Coronary artery (tissue), 2 donors: ENCODE results near the gene LIX1L.

ENCODE experiments used
- DNase-seq: peaks from one replicate; pipeline ENCODE4 v3.0.0-alpha.2; 2017; ENCODE audit warnings: low spot score
- H3K27ac ChIP-seq, 2 donors: fragments of 200-600 bp; sonication (generic); one replicate each; pipeline ENCODE4 v1.5.1; 2016 to 2019
- H3K4me3 ChIP-seq: fragments of 200-600 bp; sonication (generic); 2 replicates; pipeline ENCODE4 v1.5.1; 2016; ENCODE audit warnings: mild to moderate bottlenecking, moderate library complexity
- CTCF ChIP-seq: fragments of 200-600 bp; sonication (generic); IDR thresholded peaks from one replicate; pipeline ENCODE4 v1.5.1; 2019; ENCODE audit warnings: antibody characterized with exemption

The LIX1L gene

GRCh38 chr1:145985129-145985501 lies 27.3 kb upstream of the LIX1L start:
- Histone ChIP-seq H3K4me3 (peak overlapping the region; percentile 58), H3K27ac (peak overlapping the region; percentile 87 to 95)
- DNase-seq = peak; percentile 72
- no peak for TF ChIP-seq CTCF

GRCh38 chr1:145983960-145984830 lies 26.4 kb upstream of the LIX1L start:
- no peak for TF ChIP-seq CTCF
- peak; percentile 57 for DNase-seq
- H3K4me3 ChIP-seq = no peak overlapping the region
- H3K27ac ChIP-seq = peak overlapping the region; percentile 95 to 99

- DNase-seq = peak; percentile 65
- TF ChIP-seq CTCF = no peak
- Histone ChIP-seq H3K27ac (peak overlapping the region; percentile 95 to 99), H3K4me3 (no peak overlapping the region)
Observed at GRCh38 chr1:145983206-145983675, 25.4 kb upstream of the LIX1L start.

GRCh38 chr1:145982010-145982723 lies 24.4 kb upstream of the LIX1L start:
- H3K4me3 ChIP-seq = no peak overlapping the region
- no peak for TF ChIP-seq CTCF
- H3K27ac ChIP-seq = peak overlapping the region; percentile 95 to 99
- peak; percentile 74 for DNase-seq

- TF ChIP-seq CTCF = no peak
- DNase-seq = peak; percentile 65
- H3K27ac ChIP-seq = peak overlapping the region; percentile 95 to 99
- peak overlapping the region; percentile 58 for H3K4me3 ChIP-seq
Observed at GRCh38 chr1:145980457-145980994, 22.7 kb upstream of the LIX1L start.

GRCh38 chr1:145979746-145980456 lies 22.1 kb upstream of the LIX1L start:
- Histone ChIP-seq H3K27ac (peak overlapping the region; percentile 95 to 99), H3K4me3 (peak overlapping the region; percentile 58)
- peak; percentile 73 for DNase-seq
- no peak for TF ChIP-seq CTCF
